Heart left ventricle (tissue), 13 donors: ENCODE measurements around the gene CLDN24.

Experiments used
- POLR2A ChIP-seq, 2 donors: fragments of 450-650 bp; IDR thresholded peaks; one replicate each; pipeline ENCODE4 v1.6.1; 2017; ENCODE audit warnings: antibody characterized with exemption in 2 of 2, mild to moderate bottlenecking in 2 of 2, moderate library complexity in 2 of 2
- TF ChIP-seq, protein P1 (sequence below), 12 donors: fragments of 200-600 bp; sonication (generic) in 4 of 12; IDR thresholded peaks; one replicate each; pipeline versions ENCODE4 v1.5.0 to v1.8.0; 2018 to 2022; ENCODE audit warnings: antibody characterized with exemption in 12 of 12, mild to moderate bottlenecking in 5 of 12
- donor health status: ischemic (EF 13 %, LVEDD 7.1; RV severe dilation, severe dysfunction).
- donor health status: DM: no; HTN: yes; CAD: no.
- donor health status: DM: no; HTN: no; CAD: no.
- donor health status: ischemic (EF 25% LVEDD 6.9; RV normal size, moderate dysfunction).
- donor health status: ischemic (EF 25% LVEDD 5.7; RV mildly dilated, moderate dysfunction).
- donor health status: ischemic (EF 35%, LVEDD 5.7; RV mildly dilated, moderate dysfunction).
- donor health status: nonischemic (EF 11% LVEDD 7.7; RV severe dilation, severe dysfunction).
- donor health status: DM: yes; HTN: yes; CAD: no.
- donor health status: PGD.
- donor health status: ischemic (EF 29% LVEDD 5.4; RV normal size, mild dysfunction).
- donor health status: nonischemic (EF 23%, LVEDD 6.1; RV moderate dilation, normal function).

GRCh38 chr4:183356931-183357675 is 34.9 kb upstream of the CLDN24 start:
- no peak for TF ChIP-seq POLR2A (IDR thresholded peaks at IDR 0.05)
- TF ChIP-seq, protein P1, sequence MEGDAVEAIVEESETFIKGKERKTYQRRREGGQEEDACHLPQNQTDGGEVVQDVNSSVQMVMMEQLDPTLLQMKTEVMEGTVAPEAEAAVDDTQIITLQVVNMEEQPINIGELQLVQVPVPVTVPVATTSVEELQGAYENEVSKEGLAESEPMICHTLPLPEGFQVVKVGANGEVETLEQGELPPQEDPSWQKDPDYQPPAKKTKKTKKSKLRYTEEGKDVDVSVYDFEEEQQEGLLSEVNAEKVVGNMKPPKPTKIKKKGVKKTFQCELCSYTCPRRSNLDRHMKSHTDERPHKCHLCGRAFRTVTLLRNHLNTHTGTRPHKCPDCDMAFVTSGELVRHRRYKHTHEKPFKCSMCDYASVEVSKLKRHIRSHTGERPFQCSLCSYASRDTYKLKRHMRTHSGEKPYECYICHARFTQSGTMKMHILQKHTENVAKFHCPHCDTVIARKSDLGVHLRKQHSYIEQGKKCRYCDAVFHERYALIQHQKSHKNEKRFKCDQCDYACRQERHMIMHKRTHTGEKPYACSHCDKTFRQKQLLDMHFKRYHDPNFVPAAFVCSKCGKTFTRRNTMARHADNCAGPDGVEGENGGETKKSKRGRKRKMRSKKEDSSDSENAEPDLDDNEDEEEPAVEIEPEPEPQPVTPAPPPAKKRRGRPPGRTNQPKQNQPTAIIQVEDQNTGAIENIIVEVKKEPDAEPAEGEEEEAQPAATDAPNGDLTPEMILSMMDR (IDR thresholded peaks at IDR 0.05) = no peak
